AG04449 (cell line): ENCODE measurements around the gene STARD6.

Source experiments
- CTCF ChIA-PET: fragments of 350-600 bp; formaldehyde crosslinking; extraction: SDS; loops from one replicate; lab custom pipeline; 2021; ENCODE audit warnings: antibody characterized with exemption; lab: Yijun Ruan, JAX
- POLR2A ChIA-PET: fragments of 400-600, 350-600 bp; formaldehyde crosslinking; extraction: SDS; loops from one replicate; lab custom pipeline; 2020; ENCODE audit warnings: antibody characterized with exemption, inconsistent platforms; lab: Yijun Ruan, JAX
- DNase-seq: peaks from one replicate; pipeline ENCODE4 v3.0.0-alpha.2; 2010; ENCODE audit warnings: low read depth, low spot score
- H3K4me3 ChIP-seq: 2 replicates; pipeline ENCODE4 v1.5.1; 2011; ENCODE audit warnings: low read depth, mild to moderate bottlenecking, control low read depth, low read length
- TF ChIP-seq, protein P1 (sequence below): IDR thresholded peaks from one replicate; pipeline ENCODE4 v1.5.1; 2011; ENCODE audit warnings: mild to moderate bottlenecking, moderate library complexity, low read length, control low read depth, inconsistent platforms; ENCODE audit not compliant: insufficient read depth; ENCODE audit errors: missing control alignments

Gene STARD6

DNA sequence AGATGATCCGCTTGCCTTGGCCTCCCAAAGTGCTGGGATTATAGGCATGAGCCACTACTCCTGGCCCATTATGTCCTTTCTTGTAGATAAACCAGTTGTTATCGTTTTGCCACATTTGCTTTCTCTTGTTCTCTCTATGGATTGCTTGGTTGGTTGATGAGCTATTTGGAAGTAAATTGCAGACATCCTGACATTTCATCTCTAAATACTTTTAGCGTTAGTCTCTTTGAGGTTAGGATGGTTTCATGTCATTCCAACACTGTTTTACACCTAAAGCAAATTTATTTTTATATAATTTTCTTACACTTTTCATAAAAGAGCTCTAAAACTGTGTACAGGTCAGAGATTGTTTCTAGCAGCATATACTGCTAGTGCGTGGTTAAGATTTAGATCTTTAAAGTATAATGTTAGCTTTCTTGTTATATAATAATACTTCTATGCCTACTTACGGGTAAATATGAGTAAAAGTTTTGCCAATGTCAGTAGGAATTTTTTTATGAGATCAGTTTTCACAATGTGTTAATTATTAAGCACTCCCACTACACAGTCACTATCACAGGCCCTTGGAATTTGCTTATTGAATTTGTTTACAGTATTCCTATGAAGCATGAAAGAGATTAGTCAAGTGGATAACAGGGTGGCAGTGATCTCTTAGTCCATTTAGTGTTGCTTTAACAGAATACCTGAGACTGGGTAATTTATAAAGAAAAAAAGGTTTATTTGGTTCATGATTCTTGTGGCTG lies 78.0 kb downstream of the STARD6 start:
- DNase-seq = no peak
- TF ChIP-seq, protein P1, sequence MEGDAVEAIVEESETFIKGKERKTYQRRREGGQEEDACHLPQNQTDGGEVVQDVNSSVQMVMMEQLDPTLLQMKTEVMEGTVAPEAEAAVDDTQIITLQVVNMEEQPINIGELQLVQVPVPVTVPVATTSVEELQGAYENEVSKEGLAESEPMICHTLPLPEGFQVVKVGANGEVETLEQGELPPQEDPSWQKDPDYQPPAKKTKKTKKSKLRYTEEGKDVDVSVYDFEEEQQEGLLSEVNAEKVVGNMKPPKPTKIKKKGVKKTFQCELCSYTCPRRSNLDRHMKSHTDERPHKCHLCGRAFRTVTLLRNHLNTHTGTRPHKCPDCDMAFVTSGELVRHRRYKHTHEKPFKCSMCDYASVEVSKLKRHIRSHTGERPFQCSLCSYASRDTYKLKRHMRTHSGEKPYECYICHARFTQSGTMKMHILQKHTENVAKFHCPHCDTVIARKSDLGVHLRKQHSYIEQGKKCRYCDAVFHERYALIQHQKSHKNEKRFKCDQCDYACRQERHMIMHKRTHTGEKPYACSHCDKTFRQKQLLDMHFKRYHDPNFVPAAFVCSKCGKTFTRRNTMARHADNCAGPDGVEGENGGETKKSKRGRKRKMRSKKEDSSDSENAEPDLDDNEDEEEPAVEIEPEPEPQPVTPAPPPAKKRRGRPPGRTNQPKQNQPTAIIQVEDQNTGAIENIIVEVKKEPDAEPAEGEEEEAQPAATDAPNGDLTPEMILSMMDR = no peak
- H3K4me3 ChIP-seq = no peak overlapping the region
- ChIA-PET POLR2A (no interaction called here), CTCF (interaction anchor here (2.7 kb wide), 1 partner anchor 9 kb away, joined by 16 read pairs; the partner anchor contains the start of gene POLI)

DNA sequence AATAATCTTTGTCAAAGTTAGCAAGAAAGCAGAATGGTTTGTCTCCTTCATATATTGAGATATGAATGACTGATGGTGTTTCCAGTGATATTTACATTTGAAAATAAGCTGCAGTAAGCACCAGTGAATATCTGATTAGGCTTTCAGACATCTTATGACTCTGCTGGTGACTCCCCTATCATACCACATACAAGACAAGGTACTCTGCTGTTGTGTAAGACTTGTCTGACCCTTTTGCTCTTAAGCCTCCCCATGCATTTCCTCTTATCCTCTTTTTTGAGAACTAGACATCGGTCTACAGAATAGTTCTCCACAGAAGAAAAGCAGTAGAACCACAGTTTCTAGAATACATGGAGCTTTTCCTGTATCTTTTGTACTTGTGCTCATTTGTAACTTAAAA lies 79.0 kb downstream of the STARD6 start:
- no peak overlapping the region for H3K4me3 ChIP-seq
- ChIA-PET POLR2A (interaction anchor here (0.7 kb wide), 1 partner anchor 117 kb away, joined by 3 read pairs; no protein-coding TSS in a partner anchor), CTCF (interaction anchor here (2.7 kb wide), 1 partner anchor 8 kb away, joined by 16 read pairs; the partner anchor contains the start of gene POLI)
- TF ChIP-seq, protein P1 = no peak
- no peak for DNase-seq

DNA sequence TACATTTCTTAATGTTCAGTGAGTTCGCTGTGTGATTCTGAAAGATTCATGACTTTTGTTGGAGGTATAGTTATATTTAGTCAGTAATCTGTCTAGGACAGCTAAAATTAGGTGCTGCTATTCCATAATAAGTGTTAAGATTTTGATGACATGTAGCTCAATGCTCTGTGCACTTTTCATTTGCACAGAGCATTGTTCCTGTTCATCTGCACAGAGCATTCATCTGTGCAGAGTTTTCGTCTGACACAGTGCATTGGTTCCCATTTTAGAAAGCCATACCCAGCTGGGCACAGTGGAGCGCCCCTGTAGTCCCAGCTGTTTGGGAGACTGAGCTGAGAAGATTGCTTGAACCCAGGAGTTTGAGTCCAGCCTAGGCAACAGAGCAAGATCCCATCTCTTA lies 79.8 kb downstream of the STARD6 start:
- TF ChIP-seq, protein P1 = no peak
- H3K4me3 ChIP-seq = no peak overlapping the region
- ChIA-PET CTCF (interaction anchor here (2.7 kb wide), 1 partner anchor 8 kb away, joined by 16 read pairs; the partner anchor contains the start of gene POLI), POLR2A (no interaction called here)
- no peak for DNase-seq
